Stomach smooth muscle (tissue), 2 donors: Measurements from ENCODE around the gene FAM236C.
"Not testable (repeated sequence)": the region's sequence is repeated elsewhere in the genome, so short reads cannot be mapped to it uniquely, and the experiment has no call there.

Source experiments
- H3K27ac ChIP-seq: one replicate; pipeline ENCODE4 v1.7.0; 2013; ENCODE audit warnings: mild to moderate bottlenecking, low read length, inconsistent platforms
- H3K27me3 ChIP-seq, 2 donors: one replicate each; pipeline ENCODE4 v1.7.0; 2013; ENCODE audit warnings: low read length in 2 of 2; ENCODE audit not compliant: insufficient read depth in 2 of 2, control insufficient read depth in 1 of 2
- H3K36me3 ChIP-seq, 2 donors: one replicate each; pipeline ENCODE4 v1.7.0; 2013; ENCODE audit warnings: low read length in 2 of 2; ENCODE audit not compliant: control insufficient read depth in 2 of 2, insufficient read depth in 2 of 2
- H3K4me1 ChIP-seq: one replicate; pipeline ENCODE4 v1.7.0; 2013; ENCODE audit warnings: low read length; ENCODE audit not compliant: control insufficient read depth, insufficient read depth
- H3K4me3 ChIP-seq, 2 donors: one replicate each; pipeline ENCODE4 v1.7.0; 2013; ENCODE audit warnings: low read length in 2 of 2
- H3K9ac ChIP-seq, 2 donors: one replicate each; pipeline ENCODE4 v1.7.0; 2013; ENCODE audit warnings: low read length in 2 of 2, mild to moderate bottlenecking in 1 of 2
- H3K9me3 ChIP-seq, 2 donors: one replicate each; pipeline ENCODE4 v1.7.0; 2013; ENCODE audit warnings: low read length in 2 of 2; ENCODE audit not compliant: control insufficient read depth in 2 of 2
- donor health status: healthy.
- donor health status: Pancreatic carcinoma.

FAM236C gene

GRCh38 chrX:72912315-72912714 lies at the start of gene FAM236C:
TSS of gene FAM236C (plus strand) at chrX:72912615. CDS start at chrX:72912715, 100 bp downstream.
- not testable (repeated sequence) for H3K9me3 ChIP-seq, H3K4me3 ChIP-seq, H3K36me3 ChIP-seq, H3K9ac ChIP-seq, H3K4me1 ChIP-seq, H3K27me3 ChIP-seq, H3K27ac ChIP-seq

- H3K27me3 ChIP-seq, H3K9me3 ChIP-seq, H3K27ac ChIP-seq, H3K4me1 ChIP-seq, H3K36me3 ChIP-seq, H3K9ac ChIP-seq, H3K4me3 ChIP-seq: not testable (repeated sequence)
Observed at GRCh38 chrX:72882898-72883297, 29.5 kb upstream of the FAM236C start.

DNA sequence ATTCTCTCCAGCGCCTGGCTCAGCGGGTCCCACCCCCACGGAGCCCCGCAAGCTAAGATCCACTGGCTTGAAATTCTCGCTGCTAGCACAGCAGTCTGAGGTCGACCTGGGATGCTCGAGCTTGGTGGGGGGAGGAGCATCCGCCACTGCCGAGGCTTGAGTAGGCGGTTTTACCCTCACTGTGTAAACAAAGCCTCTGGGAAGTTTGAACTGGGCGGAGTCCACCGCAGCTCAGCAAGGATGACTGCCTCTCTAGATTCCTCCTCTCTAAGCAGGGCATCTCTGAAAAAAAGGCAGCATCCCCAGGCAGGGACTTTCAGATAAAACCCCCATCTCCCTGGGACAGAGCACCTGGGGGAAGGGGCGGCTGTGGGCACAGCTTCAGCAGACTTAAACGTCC lies 22.7 kb upstream of the FAM236C start:
- not testable (repeated sequence) for H3K9me3 ChIP-seq, H3K36me3 ChIP-seq, H3K9ac ChIP-seq, H3K27me3 ChIP-seq, H3K27ac ChIP-seq, H3K4me1 ChIP-seq, H3K4me3 ChIP-seq

GRCh38 chrX:72916096-72916495 lies 3.7 kb downstream of the FAM236C start:
- not testable (repeated sequence) for H3K4me1 ChIP-seq, H3K36me3 ChIP-seq, H3K9me3 ChIP-seq, H3K9ac ChIP-seq, H3K27me3 ChIP-seq, H3K4me3 ChIP-seq, H3K27ac ChIP-seq

DNA sequence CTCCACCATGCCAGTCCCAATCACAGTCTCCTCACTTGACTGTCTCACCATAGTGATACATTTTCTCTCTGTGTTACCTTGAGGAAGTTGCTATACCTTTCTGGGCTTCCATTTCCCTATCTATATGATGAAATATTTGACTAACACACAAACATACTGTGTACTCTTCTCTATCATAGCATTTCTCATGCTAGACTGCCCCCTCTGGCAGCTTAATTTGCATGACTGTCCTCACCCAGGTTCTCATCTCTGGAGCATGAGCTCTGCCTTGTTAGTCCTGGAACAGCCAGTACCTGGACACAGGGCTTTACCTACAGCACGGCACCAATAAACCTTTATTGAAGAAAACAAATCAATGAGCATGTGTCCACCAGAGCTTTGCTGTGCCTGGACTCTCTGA lies 19.9 kb downstream of the FAM236C start:
- H3K27me3 ChIP-seq, H3K9ac ChIP-seq, H3K4me1 ChIP-seq, H3K4me3 ChIP-seq, H3K27ac ChIP-seq, H3K36me3 ChIP-seq, H3K9me3 ChIP-seq: not testable (repeated sequence)

GRCh38 chrX:72936455-72936854 lies 24.0 kb downstream of the FAM236C start:
- not testable (repeated sequence) for H3K9me3 ChIP-seq, H3K27me3 ChIP-seq, H3K36me3 ChIP-seq, H3K9ac ChIP-seq, H3K4me3 ChIP-seq, H3K4me1 ChIP-seq, H3K27ac ChIP-seq

DNA sequence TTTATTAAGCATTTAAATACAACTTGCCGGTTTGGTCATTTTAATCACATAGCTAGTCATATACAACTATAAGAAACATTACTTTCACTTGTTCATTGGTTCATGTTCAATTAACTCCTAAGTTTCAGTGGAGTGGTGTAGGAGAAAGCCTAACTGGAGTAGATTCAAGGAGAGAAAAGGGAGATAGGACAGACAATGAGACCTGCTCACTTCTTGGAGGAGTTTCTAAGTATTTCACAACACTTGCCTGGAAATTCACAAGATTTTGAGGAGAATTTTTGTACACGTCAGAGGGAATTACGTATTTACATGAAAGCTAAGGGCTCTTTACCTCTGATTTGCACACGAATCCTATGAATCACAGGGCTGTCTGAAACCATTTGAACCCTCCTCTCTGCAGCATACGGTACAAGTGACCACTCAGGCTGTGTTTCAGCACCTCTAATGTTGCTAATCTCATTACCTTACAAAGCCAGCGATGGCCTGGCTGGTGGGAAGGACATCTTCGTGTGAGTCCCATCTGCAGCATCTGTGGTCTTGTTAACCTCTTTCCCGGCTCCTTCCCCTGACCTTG lies 24.6 kb downstream of the FAM236C start:
- not testable (repeated sequence) for H3K9me3 ChIP-seq, H3K36me3 ChIP-seq, H3K9ac ChIP-seq, H3K27ac ChIP-seq, H3K4me1 ChIP-seq, H3K4me3 ChIP-seq, H3K27me3 ChIP-seq

DNA sequence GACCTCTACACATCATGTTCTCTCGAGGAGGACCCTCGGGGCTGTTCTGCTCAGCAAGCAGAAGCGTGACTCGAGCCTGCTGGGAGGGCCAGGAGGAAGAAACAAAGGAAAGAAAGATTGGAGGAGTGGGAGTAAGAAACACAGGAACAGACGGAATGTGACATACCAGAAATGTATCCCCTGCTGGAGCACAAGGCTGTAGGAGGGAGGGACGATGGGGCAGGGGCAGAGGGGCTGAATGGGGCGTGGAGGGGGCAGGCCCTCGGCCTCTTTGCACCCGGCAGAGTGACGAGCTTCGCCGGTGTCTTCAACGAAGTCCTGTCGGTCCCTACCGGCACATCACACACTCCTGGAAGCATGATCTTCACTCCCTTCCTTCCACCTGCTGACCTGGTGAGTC lies 25.5 kb downstream of the FAM236C start, which contains the start of gene FAM236A:
Gene FAM236A (plus strand): TSS at position 301 of the 400 bp plus-strand sequence. CDS start 57 bp downstream, at position 358.
- not testable (repeated sequence) for H3K27me3 ChIP-seq, H3K36me3 ChIP-seq, H3K9ac ChIP-seq, H3K9me3 ChIP-seq, H3K4me1 ChIP-seq, H3K27ac ChIP-seq, H3K4me3 ChIP-seq

- not testable (repeated sequence) for H3K4me3 ChIP-seq, H3K9me3 ChIP-seq, H3K27ac ChIP-seq, H3K4me1 ChIP-seq, H3K27me3 ChIP-seq, H3K36me3 ChIP-seq, H3K9ac ChIP-seq
Observed at GRCh38 chrX:72942272-72942671, 29.9 kb downstream of the FAM236C start.

- H3K36me3 ChIP-seq, H3K4me1 ChIP-seq, H3K9me3 ChIP-seq, H3K4me3 ChIP-seq, H3K27me3 ChIP-seq, H3K27ac ChIP-seq, H3K9ac ChIP-seq: not testable (repeated sequence)
Observed at GRCh38 chrX:72943035-72943818, 30.8 kb downstream of the FAM236C start.

- not testable (repeated sequence) for H3K9ac ChIP-seq, H3K4me1 ChIP-seq, H3K36me3 ChIP-seq, H3K27me3 ChIP-seq, H3K27ac ChIP-seq, H3K4me3 ChIP-seq, H3K9me3 ChIP-seq
Observed at GRCh38 chrX:72943819-72944169, 31.4 kb downstream of the FAM236C start, which contains the start of gene DMRTC1. TSS of gene DMRTC1 (minus strand) at chrX:72943837. CDS start at chrX:72875694, 68,143 bp downstream.
